Heart right ventricle (tissue), 16 donors: Measurements from ENCODE around the gene FBXL19. TPM values are rescaled to one million over a fixed set of nuclear protein-coding genes. Genes with fewer than 3 reads are reported as not detected.

Experiments used
- ATAC-seq, 8 donors: fragments of 200-7000 bp; cut with Tn5 transposase; one replicate each; pipeline ENCODE4 v1.9.1; 2020; ENCODE audit warnings: mild to moderate bottlenecking in 8 of 8, moderate library complexity in 8 of 8, moderate number of reproducible peaks in 1 of 8
- DNase-seq, 2 donors: peaks; one replicate each; pipeline ENCODE4 v3.0.0-alpha.2; 2020
- H3K27ac ChIP-seq, 10 donors: fragments of 200-600 bp; sonication (generic) in 2 of 10; one replicate each; pipeline versions ENCODE4 v1.5.0 to v1.8.0; 2020 to 2022; ENCODE audit warnings: mild to moderate bottlenecking in 3 of 10
- H3K27me3 ChIP-seq, 7 donors: fragments of 200-600 bp; one replicate each; pipeline ENCODE4 v1.8.0; 2021 to 2022; ENCODE audit warnings: mild to moderate bottlenecking in 2 of 7
- H3K36me3 ChIP-seq, 9 donors: fragments of 200-600 bp; sonication (generic) in 1 of 9; one replicate each; pipeline versions ENCODE4 v1.5.0 to v1.8.0; 2020 to 2022; ENCODE audit warnings: mild to moderate bottlenecking in 2 of 9
- H3K4me1 ChIP-seq, 9 donors: fragments of 200-600 bp; sonication (generic) in 1 of 9; one replicate each; pipeline versions ENCODE4 v1.5.0 to v1.8.0; 2020 to 2022; ENCODE audit warnings: mild to moderate bottlenecking in 4 of 9
- H3K4me3 ChIP-seq, 10 donors: fragments of 200-600 bp; sonication (generic) in 2 of 10; one replicate each; pipeline versions ENCODE4 v1.5.0 to v1.8.0; 2020 to 2022; ENCODE audit warnings: mild to moderate bottlenecking in 7 of 10, moderate library complexity in 2 of 10
- H3K9me3 ChIP-seq, 11 donors: fragments of 200-600 bp in 10 of 11; sonication (generic) in 2 of 11; one replicate each; pipeline versions ENCODE4 v1.5.0 to v1.8.0; 2013 to 2022; ENCODE audit warnings: mild to moderate bottlenecking in 2 of 11, control low read depth in 1 of 11, moderate library complexity in 1 of 11
- CTCF ChIP-seq, 9 donors: fragments of 200-600 bp; sonication (generic) in 2 of 9; IDR thresholded peaks; one replicate each; pipeline versions ENCODE4 v1.5.0 to v1.8.0; 2021 to 2022; ENCODE audit warnings: antibody characterized with exemption in 9 of 9, mild to moderate bottlenecking in 5 of 9, moderate library complexity in 1 of 9
- WGBS, 2 donors: extraction: QIAGEN DNeasy Blood & Tissue Kit; methylation state at CpG; one replicate each; pipeline ENCODE4 v1.1.7; 2013; ENCODE audit warnings: inconsistent platforms in 1 of 2; 5-methylcytosine and 5-hydroxymethylcytosine counted together
- intact Hi-C, 10 donors: fragments of 100-400 bp; cut with DNase I; formaldehyde crosslinking; loops; one replicate each; pipeline versions ENCODE4 v1.11.1 to v1.14.2; 2022
- polyA plus RNA-seq, 2 donors: library from polyadenylated mRNA; stranded (reverse); fragments of 200-250 nt; gene quantifications; one replicate each; pipeline ENCODE4 v1.2.3, GENCODE V29; 2013
- total RNA-seq, 10 donors: library from RNA; stranded (reverse); fragmentation: NEBNext Ultra II Directional in 3 of 10; extraction: Animal tissue kit (Norgen Biotek cat#: 25700) in 3 of 10; gene quantifications; one replicate each; pipeline versions ENCODE4 v1.2.1 to v1.2.4, GENCODE V29; 2021 to 2023
- donor health status: Arrhythmogenic right ventricular cardiomyopathy.
- donor health status: ischemic (EF 13 %, LVEDD 7.1; RV severe dilation, severe dysfunction).
- donor health status: healthy with polysubstance abuse.
- donor health status: DM: no; HTN: yes; CAD: no.
- donor health status: DM: no; HTN: no; CAD: no.
- donor health status: ischemic (EF 25% LVEDD 6.9; RV normal size, moderate dysfunction).
- donor health status: ischemic (EF 25% LVEDD 5.7; RV mildly dilated, moderate dysfunction).
- donor health status: healthy.
- donor health status: DM: yes; HTN: yes; CAD: no.
- donor health status: Ischemic cardiomyopathy.
- donor health status: ischemic (EF 35%, LVEDD 5.7; RV mildly dilated, moderate dysfunction).
- donor health status: nonischemic (EF 11% LVEDD 7.7; RV severe dilation, severe dysfunction).
- donor health status: DM: yes; HTN: yes; CAD: no.
- donor health status: PGD.
- donor health status: ischemic (EF 29% LVEDD 5.4; RV normal size, mild dysfunction).
- donor health status: nonischemic (EF 23%, LVEDD 6.1; RV moderate dilation, normal function).

Gene FBXL19
- total and polyA plus RNA-seq, 12 donors: 4.1 to 14.1 (median 5.8) TPM

GRCh38 chr16:30921459-30921747 is 2.0 kb upstream of the FBXL19 start:
- Histone ChIP-seq H3K4me3 (peak overlapping the region in 9 of 10 donors; percentile 44 to 89 (median 67)), H3K9me3 (no peaks in the 10 kb centered on the region), H3K36me3 (peaks cover 0 to 10% (median 0%) of the 10 kb centered on the region in 9 donors), H3K27ac (peak overlapping the region; percentile 80 to 97 (median 94)), H3K4me1 (peaks cover 0 to 24% (median 16%) of the 10 kb centered on the region in 9 donors), H3K27me3 (no peaks in the 10 kb centered on the region)
- DNase-seq: no peak
- ATAC-seq: no peak
- peak in 1 of 9 donors; percentile 64 for TF ChIP-seq CTCF (IDR thresholded peaks at IDR 0.05)
- intact Hi-C loops: loop anchor here in 9 of 10 donors (1.0 to 5.0 kb wide), 5 partner anchors 74 to 79 kb away; no protein-coding TSS in a partner anchor
- 27 to 30% methylated on average over 6 of the region's 6 CpGs for WGBS, 2 donors

GRCh38 chr16:30921748-30922419 is 1.5 kb upstream of the FBXL19 start:
- Histone ChIP-seq H3K27ac (peak overlapping the region; percentile 80 to 97 (median 94)), H3K4me1 (peaks cover 0 to 24% (median 16%) of the 10 kb centered on the region in 9 donors), H3K9me3 (no peaks in the 10 kb centered on the region), H3K4me3 (peak overlapping the region; percentile 27 to 89 (median 66)), H3K27me3 (no peaks in the 10 kb centered on the region), H3K36me3 (peaks cover 0 to 14% (median 0%) of the 10 kb centered on the region in 9 donors)
- intact Hi-C loops: loop anchor here in 9 of 10 donors (1.0 to 5.0 kb wide), 9 partner anchors 25 to 263 kb away; partner anchors contain the start of genes BCL7C (in 1 of the 9), CTF1 (in 1 of the 9) and FBRS (in 1 of the 9)
- DNase-seq (peak; percentile 86 to 92), ATAC-seq (peak; percentile 7 to 49 (median 24))
- TF ChIP-seq CTCF (IDR thresholded peaks at IDR 0.05): peak; percentile 2 to 96 (median 89)
- WGBS, 2 donors: 1% methylated on average over 37 of the region's 37 CpGs

GRCh38 chr16:30922420-30922959 is 882 bp upstream of the FBXL19 start:
- 0 to 1% methylated on average over 42 of the region's 42 CpGs for WGBS, 2 donors
- peak overlapping the region; percentile 50 to 89 (median 69) for H3K4me3 ChIP-seq
- peaks cover 0 to 21% (median 0%) of the 10 kb centered on the region in 9 donors for H3K36me3 ChIP-seq
- H3K4me1 ChIP-seq: peaks cover 0 to 24% (median 16%) of the 10 kb centered on the region in 9 donors
- H3K27me3 ChIP-seq: no peaks in the 10 kb centered on the region
- intact Hi-C loops: loop anchor here in 5 of 10 donors (1.0 to 5.0 kb wide), 6 partner anchors 26 to 264 kb away; partner anchors contain the start of genes BCL7C (in 1 of the 5), CTF1 (in 1 of the 5) and FBRS (in 1 of the 5)
- no peak for TF ChIP-seq CTCF (IDR thresholded peaks at IDR 0.05)
- H3K27ac ChIP-seq: peak overlapping the region; percentile 86 to 97 (median 94)
- peak; percentile 99 to 100 for DNase-seq
- no peaks in the 10 kb centered on the region for H3K9me3 ChIP-seq
- ATAC-seq: peak; percentile 85 to 92 (median 88)

GRCh38 chr16:30922960-30923535 is 324 bp upstream of the FBXL19 start:
- intact Hi-C loops: loop anchor here in 5 of 10 donors (1.0 to 5.0 kb wide), 6 partner anchors 26 to 264 kb away; partner anchors contain the start of genes BCL7C (in 1 of the 5), CTF1 (in 1 of the 5) and FBRS (in 1 of the 5)
- Histone ChIP-seq H3K27me3 (no peaks in the 10 kb centered on the region), H3K4me3 (peak overlapping the region; percentile 57 to 89 (median 73)), H3K4me1 (peaks cover 0 to 24% (median 16%) of the 10 kb centered on the region in 9 donors), H3K9me3 (no peaks in the 10 kb centered on the region), H3K36me3 (peaks cover 0 to 22% (median 0%) of the 10 kb centered on the region in 9 donors), H3K27ac (peak overlapping the region; percentile 86 to 97 (median 94))
- DNase-seq: peak; percentile 99 to 100
- 0 to 1% methylated on average over 32 to 33 of the region's 33 CpGs for WGBS, 2 donors
- ATAC-seq: peak; percentile 80 to 89 (median 86)
- no peak for TF ChIP-seq CTCF (IDR thresholded peaks at IDR 0.05)
